ENCODE measurements around the gene CACNB1. TPM values are rescaled to one million over a fixed set of nuclear protein-coding genes. Genes with fewer than 3 reads are reported as not detected.

CACNB1 gene
- total and polyA plus RNA-seq, 2 of the 13 experiments (the other 11 are each of a cell fraction or from before 2014, with no cell fraction given): 0.75 to 1.5 TPM

GRCh38 chr17:39200070-39200879 lies 2.8 kb upstream of the CACNB1 start, which contains the start of gene RPL19 (continued):
- TF ChIP-seq ZNF724P (CRISPR knock-in tag; IDR thresholded peaks at IDR 0.05; ENCODE audit: borderline replicate concordance): peak; percentile 83; the same call in 1 of the 2 replicates
- TF ChIP-seq MED1 (CRISPR knock-in tag; IDR thresholded peaks at IDR 0.05): peak; percentile 47
- no peak; the same call in none of the 2 replicates for TF ChIP-seq ZNF605 (CRISPR knock-in tag; IDR thresholded peaks at IDR 0.05)
- TF ChIP-seq TCF7L2 (IDR thresholded peaks at IDR 0.05; ENCODE audit: low read depth, low read length): no peak
- TF ChIP-seq HDAC2 (CRISPR knock-in tag; IDR thresholded peaks at IDR 0.05): peak; percentile 43
- TF ChIP-seq GMEB2 (CRISPR knock-in tag; IDR thresholded peaks at IDR 0.05; ENCODE audit: low read depth): peak; percentile 33; the same call in 1 of the 2 replicates
- no peak for TF ChIP-seq ZBTB49 (CRISPR knock-in tag; IDR thresholded peaks at IDR 0.05; ENCODE audit: borderline replicate concordance)
- no peak for TF ChIP-seq TBX3 (IDR thresholded peaks at IDR 0.05; ENCODE audit: borderline replicate concordance)
- TF ChIP-seq LRRFIP1 (CRISPR knock-in tag; conservative IDR thresholded peaks at IDR 0.05): no peak
- TF ChIP-seq RXRB (CRISPR knock-in tag; IDR thresholded peaks at IDR 0.05; ENCODE audit: borderline replicate concordance): no peak; the same call in 1 of the 2 replicates
- no peak for TF ChIP-seq ZNF749 (CRISPR knock-in tag; IDR thresholded peaks at IDR 0.05; ENCODE audit: borderline replicate concordance)
- no peak; the same call in 1 of the 2 replicates for TF ChIP-seq SNAI1 (CRISPR knock-in tag; IDR thresholded peaks at IDR 0.05; ENCODE audit: borderline replicate concordance)
- TF ChIP-seq SOX6 (IDR thresholded peaks at IDR 0.05): no peak
- peak; percentile 60 for TF ChIP-seq SOX6 (CRISPR knock-in tag; IDR thresholded peaks at IDR 0.05)
- no peak for TF ChIP-seq ATM (IDR thresholded peaks at IDR 0.05; ENCODE audit: borderline replicate concordance)
- TF ChIP-seq RNF2 (conservative IDR thresholded peaks at IDR 0.05; ENCODE audit: low read depth): peak; percentile 80
- peak; percentile 98 for TF ChIP-seq ASH2L (IDR thresholded peaks at IDR 0.05; ENCODE audit: insufficient read length, low read depth, low read length)
- TF ChIP-seq FUBP1 (CRISPR knock-in tag; IDR thresholded peaks at IDR 0.05; ENCODE audit: borderline replicate concordance): no peak
- peak; percentile 30 for TF ChIP-seq SMYD3 (CRISPR knock-in tag; IDR thresholded peaks at IDR 0.05)
- no peak for TF ChIP-seq ZNF530 (CRISPR knock-in tag; IDR thresholded peaks at IDR 0.05; ENCODE audit: low read depth)
- TF ChIP-seq ETV6 (CRISPR knock-in tag; conservative IDR thresholded peaks at IDR 0.05): no peak; the same call in 1 of the 2 replicates
- no peak; the same call in 1 of the 2 replicates for TF ChIP-seq SIX4 (CRISPR knock-in tag; IDR thresholded peaks at IDR 0.05)
